ENCODE measurements around the gene CCR9.

GRCh38 chr3:45946875-45947274 is 60.5 kb downstream of the CCR9 start:
- no peak for TF ChIP-seq SUZ12 (IDR thresholded peaks at IDR 0.05; ENCODE audit: extremely low read depth, insufficient read depth, insufficient read length)
- no peak for TF ChIP-seq YY1 (IDR thresholded peaks at IDR 0.05; ENCODE audit: insufficient read depth, insufficient read length)

All from NT2/D1 (cell line).